ENCODE data around the gene PHF5A. TPM values are rescaled to one million over a fixed set of nuclear protein-coding genes. Genes with fewer than 3 reads are reported as not detected.

The PHF5A gene
- polyA plus RNA-seq, 1 of the 3 experiments (the other 2 are of a cell fraction): 39.6 TPM

DNA sequence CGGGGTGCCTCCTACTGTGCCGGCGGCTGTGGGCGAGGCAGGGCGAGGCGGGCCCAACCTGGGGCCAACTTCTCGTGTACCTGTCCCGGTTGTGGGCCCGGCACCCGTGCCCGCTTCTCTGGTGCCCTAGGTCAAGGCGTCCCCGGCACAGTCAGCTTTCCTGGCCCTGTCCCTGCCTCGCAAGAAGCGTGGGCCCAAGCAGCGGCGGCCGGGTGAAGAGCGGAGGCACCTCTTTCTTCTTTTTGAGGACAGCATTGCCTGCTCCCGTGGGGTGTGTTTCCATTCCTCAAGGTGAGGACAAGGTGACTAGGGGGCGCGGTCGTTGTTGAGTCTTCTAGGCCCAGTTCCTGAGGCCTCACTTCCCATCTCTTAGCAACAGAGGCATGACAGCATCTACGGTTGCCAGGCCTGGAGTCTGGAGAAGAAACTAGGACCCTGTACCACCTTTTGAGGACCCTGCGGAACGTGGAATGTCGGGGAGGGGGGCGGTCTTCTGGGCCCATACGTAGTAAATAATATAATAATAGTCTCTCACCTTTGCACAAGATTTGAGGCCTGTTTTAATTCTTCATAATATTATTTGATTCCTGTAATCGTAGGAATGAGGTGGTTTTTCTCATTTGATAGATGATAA lies 843 bp upstream of the PHF5A start:
- TF ChIP-seq GATA2 (CRISPR knock-in tag; IDR thresholded peaks at IDR 0.05): no peak
- TF ChIP-seq MXI1 (IDR thresholded peaks at IDR 0.05; ENCODE audit: low read depth, low read length): no peak
- no peak for TF ChIP-seq MEF2A (IDR thresholded peaks at IDR 0.05; ENCODE audit: borderline replicate concordance, low read depth)
- TF ChIP-seq, protein P1, sequence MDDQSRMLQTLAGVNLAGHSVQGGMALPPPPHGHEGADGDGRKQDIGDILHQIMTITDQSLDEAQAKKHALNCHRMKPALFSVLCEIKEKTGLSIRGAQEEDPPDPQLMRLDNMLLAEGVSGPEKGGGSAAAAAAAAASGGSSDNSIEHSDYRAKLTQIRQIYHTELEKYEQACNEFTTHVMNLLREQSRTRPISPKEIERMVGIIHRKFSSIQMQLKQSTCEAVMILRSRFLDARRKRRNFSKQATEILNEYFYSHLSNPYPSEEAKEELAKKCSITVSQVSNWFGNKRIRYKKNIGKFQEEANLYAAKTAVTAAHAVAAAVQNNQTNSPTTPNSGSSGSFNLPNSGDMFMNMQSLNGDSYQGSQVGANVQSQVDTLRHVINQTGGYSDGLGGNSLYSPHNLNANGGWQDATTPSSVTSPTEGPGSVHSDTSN (IDR thresholded peaks at IDR 0.05): no peak
- no peak for TF ChIP-seq POLR2AphosphoS5 (IDR thresholded peaks at IDR 0.05; ENCODE audit: low read depth, low read length)
- peak; percentile 61; the same call in 1 of the 2 replicates for TF ChIP-seq YY1 (IDR thresholded peaks at IDR 0.05; ENCODE audit: low read depth)

DNA sequence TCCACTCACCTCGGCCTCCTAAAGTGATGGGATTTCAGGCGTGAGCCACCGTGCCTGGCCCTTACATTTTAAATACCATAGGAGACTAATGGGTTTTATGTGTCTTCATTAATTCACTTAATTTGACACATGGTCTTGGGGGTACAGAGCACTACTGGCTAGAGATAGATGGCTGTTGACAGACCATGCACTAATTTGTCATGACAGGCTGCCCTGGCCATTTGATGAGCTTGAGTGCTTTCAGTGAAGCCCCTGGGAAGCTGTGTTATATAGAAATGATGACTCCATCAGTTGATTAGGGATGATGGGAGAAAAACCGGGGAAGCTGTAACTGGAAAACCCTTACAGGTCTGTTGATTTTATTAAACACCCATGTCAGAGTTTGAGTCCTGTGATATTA lies 6.6 kb downstream of the PHF5A start:
- Histone ChIP-seq H3F3A (replicated peaks; ENCODE audit: insufficient read depth) (no peaks in the 10 kb centered on the region), H3K4me2 (no peak overlapping the region), H3K27ac (ENCODE audit: low read depth in 2 of 2, low read length in 1 of 2) (no peak overlapping the region), H3K9me2 (no peaks in the 10 kb centered on the region), H2AFZ (ENCODE audit: low read depth) (no peak overlapping the region), H3K9ac (no peak overlapping the region), H3K4me3 (ENCODE audit: low read depth in 2 of 2, low read length in 1 of 2) (no peak overlapping the region), H3K36me3 (replicated peaks in 1 of 2; ENCODE audit: control insufficient read depth in 1 of 2, insufficient read depth in 2 of 2, low read length in 1 of 2) (peaks cover 5 to 29% of the 10 kb centered on the region in 2 experiments), H3K9me3 (no peaks in the 10 kb centered on the region), H4K20me1 (ENCODE audit: insufficient read depth) (no peaks in the 10 kb centered on the region), H3K27me3 (ENCODE audit: insufficient read depth) (no peaks in the 10 kb centered on the region), H3K79me2 (ENCODE audit: insufficient read depth) (peaks cover 23% of the 10 kb centered on the region), H3K4me1 (ENCODE audit: control insufficient read depth in 1 of 2, insufficient read depth in 2 of 2, low read depth in 1 of 2, low read length in 1 of 2) (no peaks in the 10 kb centered on the region)
- ChIA-PET POLR2A (no interaction called here), CTCF (interaction anchor here (0.9 to 2.7 kb wide), 3 partner anchors 55 to 136 kb away, joined by 3 to 6 read pairs (median 4); no protein-coding TSS in a partner anchor)
- no peak for DNase-seq
- 97% methylated on average over 3 of the region's 4 CpGs for WGBS (ENCODE audit: low lambda C conversion rate)
- TF ChIP-seq FOSL2 (IDR thresholded peaks at IDR 0.05; ENCODE audit: borderline replicate concordance, low read depth) (no peak), RAD21 (IDR thresholded peaks at IDR 0.05; ENCODE audit: low read length) (no peak), YY1 (IDR thresholded peaks at IDR 0.05; ENCODE audit: low read depth) (no peak), TCF12 (IDR thresholded peaks at IDR 0.05) (no peak), JUND (IDR thresholded peaks at IDR 0.05) (no peak), NFIC (IDR thresholded peaks at IDR 0.05; ENCODE audit: borderline replicate concordance) (no peak), CHD2 (IDR thresholded peaks at IDR 0.05; ENCODE audit: low read length, partially characterized antibody) (no peak), TAF1 (IDR thresholded peaks at IDR 0.05; ENCODE audit: borderline replicate concordance, low read depth, low read length) (no peak), ELF1 (IDR thresholded peaks at IDR 0.05) (no peak), FOXJ3 (CRISPR knock-in tag; IDR thresholded peaks at IDR 0.05) (no peak), MEF2A (IDR thresholded peaks at IDR 0.05; ENCODE audit: borderline replicate concordance, low read depth) (no peak)
- TF ChIP-seq, protein P2, sequence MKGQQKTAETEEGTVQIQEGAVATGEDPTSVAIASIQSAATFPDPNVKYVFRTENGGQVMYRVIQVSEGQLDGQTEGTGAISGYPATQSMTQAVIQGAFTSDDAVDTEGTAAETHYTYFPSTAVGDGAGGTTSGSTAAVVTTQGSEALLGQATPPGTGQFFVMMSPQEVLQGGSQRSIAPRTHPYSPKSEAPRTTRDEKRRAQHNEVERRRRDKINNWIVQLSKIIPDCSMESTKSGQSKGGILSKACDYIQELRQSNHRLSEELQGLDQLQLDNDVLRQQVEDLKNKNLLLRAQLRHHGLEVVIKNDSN (IDR thresholded peaks at IDR 0.05; ENCODE audit: borderline replicate concordance, low read depth): no peak
- TF ChIP-seq, protein P3, sequence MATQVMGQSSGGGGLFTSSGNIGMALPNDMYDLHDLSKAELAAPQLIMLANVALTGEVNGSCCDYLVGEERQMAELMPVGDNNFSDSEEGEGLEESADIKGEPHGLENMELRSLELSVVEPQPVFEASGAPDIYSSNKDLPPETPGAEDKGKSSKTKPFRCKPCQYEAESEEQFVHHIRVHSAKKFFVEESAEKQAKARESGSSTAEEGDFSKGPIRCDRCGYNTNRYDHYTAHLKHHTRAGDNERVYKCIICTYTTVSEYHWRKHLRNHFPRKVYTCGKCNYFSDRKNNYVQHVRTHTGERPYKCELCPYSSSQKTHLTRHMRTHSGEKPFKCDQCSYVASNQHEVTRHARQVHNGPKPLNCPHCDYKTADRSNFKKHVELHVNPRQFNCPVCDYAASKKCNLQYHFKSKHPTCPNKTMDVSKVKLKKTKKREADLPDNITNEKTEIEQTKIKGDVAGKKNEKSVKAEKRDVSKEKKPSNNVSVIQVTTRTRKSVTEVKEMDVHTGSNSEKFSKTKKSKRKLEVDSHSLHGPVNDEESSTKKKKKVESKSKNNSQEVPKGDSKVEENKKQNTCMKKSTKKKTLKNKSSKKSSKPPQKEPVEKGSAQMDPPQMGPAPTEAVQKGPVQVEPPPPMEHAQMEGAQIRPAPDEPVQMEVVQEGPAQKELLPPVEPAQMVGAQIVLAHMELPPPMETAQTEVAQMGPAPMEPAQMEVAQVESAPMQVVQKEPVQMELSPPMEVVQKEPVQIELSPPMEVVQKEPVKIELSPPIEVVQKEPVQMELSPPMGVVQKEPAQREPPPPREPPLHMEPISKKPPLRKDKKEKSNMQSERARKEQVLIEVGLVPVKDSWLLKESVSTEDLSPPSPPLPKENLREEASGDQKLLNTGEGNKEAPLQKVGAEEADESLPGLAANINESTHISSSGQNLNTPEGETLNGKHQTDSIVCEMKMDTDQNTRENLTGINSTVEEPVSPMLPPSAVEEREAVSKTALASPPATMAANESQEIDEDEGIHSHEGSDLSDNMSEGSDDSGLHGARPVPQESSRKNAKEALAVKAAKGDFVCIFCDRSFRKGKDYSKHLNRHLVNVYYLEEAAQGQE (IDR thresholded peaks at IDR 0.05; ENCODE audit: low read depth, low read length): no peak
- TF ChIP-seq, protein P4, sequence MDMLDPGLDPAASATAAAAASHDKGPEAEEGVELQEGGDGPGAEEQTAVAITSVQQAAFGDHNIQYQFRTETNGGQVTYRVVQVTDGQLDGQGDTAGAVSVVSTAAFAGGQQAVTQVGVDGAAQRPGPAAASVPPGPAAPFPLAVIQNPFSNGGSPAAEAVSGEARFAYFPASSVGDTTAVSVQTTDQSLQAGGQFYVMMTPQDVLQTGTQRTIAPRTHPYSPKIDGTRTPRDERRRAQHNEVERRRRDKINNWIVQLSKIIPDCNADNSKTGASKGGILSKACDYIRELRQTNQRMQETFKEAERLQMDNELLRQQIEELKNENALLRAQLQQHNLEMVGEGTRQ (IDR thresholded peaks at IDR 0.05; ENCODE audit: borderline replicate concordance, low read depth, low read length): no peak
- TF ChIP-seq, protein P5, sequence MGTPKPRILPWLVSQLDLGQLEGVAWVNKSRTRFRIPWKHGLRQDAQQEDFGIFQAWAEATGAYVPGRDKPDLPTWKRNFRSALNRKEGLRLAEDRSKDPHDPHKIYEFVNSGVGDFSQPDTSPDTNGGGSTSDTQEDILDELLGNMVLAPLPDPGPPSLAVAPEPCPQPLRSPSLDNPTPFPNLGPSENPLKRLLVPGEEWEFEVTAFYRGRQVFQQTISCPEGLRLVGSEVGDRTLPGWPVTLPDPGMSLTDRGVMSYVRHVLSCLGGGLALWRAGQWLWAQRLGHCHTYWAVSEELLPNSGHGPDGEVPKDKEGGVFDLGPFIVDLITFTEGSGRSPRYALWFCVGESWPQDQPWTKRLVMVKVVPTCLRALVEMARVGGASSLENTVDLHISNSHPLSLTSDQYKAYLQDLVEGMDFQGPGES (IDR thresholded peaks at IDR 0.05; ENCODE audit: low read depth, low read length): no peak

More for the DNA sequence above, 843 bp upstream of the PHF5A start:
- H3K79me2 ChIP-seq (ENCODE audit: insufficient read depth): peaks cover 79% of the 10 kb centered on the region
- DNase-seq: no peak
- H3K9ac ChIP-seq: peak overlapping the region; percentile 87
- no peak overlapping the region for H2AFZ ChIP-seq (ENCODE audit: low read depth)
- peak overlapping the region; percentile 89 for H3K4me2 ChIP-seq
- peaks cover 0 to 10% of the 10 kb centered on the region in 2 experiments; a peak in 3 of 4 replicates for H3K4me1 ChIP-seq (ENCODE audit: control insufficient read depth in 1 of 2, insufficient read depth in 2 of 2, low read depth in 1 of 2, low read length in 1 of 2)
- ChIA-PET POLR2A (interaction anchor here (1.0 to 1.8 kb wide), 5 partner anchors 21 to 88 kb away, joined by 4 to 9 read pairs (median 8); partner anchors contain the start of genes TEF and TOB2), CTCF (interaction anchor here (1.0 kb wide), 1 partner anchor 32 kb away, joined by 3 read pairs; no protein-coding TSS in a partner anchor)
- peak overlapping the region; percentile 34 to 84; a peak in 2 of 4 replicates for H3K27ac ChIP-seq (ENCODE audit: low read depth in 2 of 2, low read length in 1 of 2)
- H3K9me3 ChIP-seq: no peaks in the 10 kb centered on the region
- H3K36me3 ChIP-seq (replicated peaks in 1 of 2; ENCODE audit: control insufficient read depth in 1 of 2, insufficient read depth in 2 of 2, low read length in 1 of 2): peaks cover 4 to 13% of the 10 kb centered on the region in 2 experiments
- no peaks in the 10 kb centered on the region for H3K27me3 ChIP-seq (ENCODE audit: insufficient read depth)
- no peaks in the 10 kb centered on the region for H4K20me1 ChIP-seq (ENCODE audit: insufficient read depth)
- no peaks in the 10 kb centered on the region for H3F3A ChIP-seq (replicated peaks; ENCODE audit: insufficient read depth)
- H3K9me2 ChIP-seq: no peaks in the 10 kb centered on the region
- H3K4me3 ChIP-seq (ENCODE audit: low read depth in 2 of 2, low read length in 1 of 2): peak overlapping the region; percentile 75 to 81
- 0% methylated on average over 10 of the region's 30 CpGs for WGBS (ENCODE audit: low lambda C conversion rate)
